Islet precursor cell (in vitro differentiated cells): ENCODE results near the gene RILP.

Experiments used
- DNase-seq: peaks from one replicate; pipeline ENCODE4 v3.0.0-alpha.2; 2018

RILP gene

GRCh38 chr17:1648173-1648962, 1.3 kb downstream of the RILP start:
- DNase-seq, result peak; percentile 89

- DNase-seq, result no peak
Observed at GRCh38 chr17:1647802-1648171, 1.9 kb downstream of the RILP start.

GRCh38 chr17:1646199-1646875, 3.3 kb downstream of the RILP start:
- no peak for DNase-seq

- peak; percentile 65 for DNase-seq
Observed at GRCh38 chr17:1645207-1646171, 4.2 kb downstream of the RILP start, which contains the start of gene SCARF1. SCARF1 (minus strand) TSS chr17:1645732; CDS start chr17:1645697, 35 bp downstream.

GRCh38 chr17:1644493-1645206, 5.0 kb downstream of the RILP start:
- peak; percentile 80 for DNase-seq

GRCh38 chr17:1643999-1644492, 5.6 kb downstream of the RILP start:
- DNase-seq, result peak; percentile 59

- peak; percentile 92 for DNase-seq
Observed at GRCh38 chr17:1643293-1643998, 6.2 kb downstream of the RILP start.

GRCh38 chr17:1641065-1641403, 8.6 kb downstream of the RILP start:
- peak; percentile 61 for DNase-seq

- DNase-seq, result peak; percentile 78
Observed at GRCh38 chr17:1640329-1641064, 9.2 kb downstream of the RILP start.

- DNase-seq, result peak; percentile 73
Observed at GRCh38 chr17:1639549-1640180, 10.0 kb downstream of the RILP start.

GRCh38 chr17:1638624-1639300, 10.9 kb downstream of the RILP start:
- peak; percentile 60 for DNase-seq

GRCh38 chr17:1638171-1638590, 11.5 kb downstream of the RILP start:
- DNase-seq, result no peak

GRCh38 chr17:1636732-1637285, 12.9 kb downstream of the RILP start:
- no peak for DNase-seq

GRCh38 chr17:1635675-1636465, 13.8 kb downstream of the RILP start:
- no peak for DNase-seq

- no peak for DNase-seq
Observed at GRCh38 chr17:1634841-1635650, 14.6 kb downstream of the RILP start.

GRCh38 chr17:1630662-1631061, 19.0 kb downstream of the RILP start:
- peak; percentile 62 for DNase-seq

GRCh38 chr17:1629504-1630310, 20.0 kb downstream of the RILP start:
- peak; percentile 90 for DNase-seq
